GM12892 (cell line): ENCODE results near the gene NTN1.

Source experiments
- POLR2A ChIP-seq: IDR thresholded peaks from 2 replicates; pipeline ENCODE4 v1.6.1; 2011; ENCODE audit warnings: low read depth, low read length, control low read depth
- POLR2AphosphoS5 ChIP-seq: IDR thresholded peaks from 2 replicates; pipeline ENCODE4 v1.6.1; 2011; ENCODE audit warnings: low read depth, low read length, control low read depth

GRCh38 chr17:9051561-9051960 is 30.3 kb downstream of the NTN1 start:
- no peak for TF ChIP-seq POLR2AphosphoS5
- no peak for TF ChIP-seq POLR2A
